ENCODE results near the gene RNF148.
"Not testable (repeated sequence)": the region's sequence is repeated elsewhere in the genome, so short reads cannot be mapped to it uniquely, and the experiment has no call there.

The RNF148 gene

GRCh38 chr7:122691569-122692235 lies 11.0 kb downstream of the RNF148 start:
- no peak for DNase-seq (ENCODE audit: low read depth in 2 of 2)

- no peak for DNase-seq (ENCODE audit: low read depth in 2 of 2)
Measured at GRCh38 chr7:122689346-122690109, 13.2 kb downstream of the RNF148 start.

DNA sequence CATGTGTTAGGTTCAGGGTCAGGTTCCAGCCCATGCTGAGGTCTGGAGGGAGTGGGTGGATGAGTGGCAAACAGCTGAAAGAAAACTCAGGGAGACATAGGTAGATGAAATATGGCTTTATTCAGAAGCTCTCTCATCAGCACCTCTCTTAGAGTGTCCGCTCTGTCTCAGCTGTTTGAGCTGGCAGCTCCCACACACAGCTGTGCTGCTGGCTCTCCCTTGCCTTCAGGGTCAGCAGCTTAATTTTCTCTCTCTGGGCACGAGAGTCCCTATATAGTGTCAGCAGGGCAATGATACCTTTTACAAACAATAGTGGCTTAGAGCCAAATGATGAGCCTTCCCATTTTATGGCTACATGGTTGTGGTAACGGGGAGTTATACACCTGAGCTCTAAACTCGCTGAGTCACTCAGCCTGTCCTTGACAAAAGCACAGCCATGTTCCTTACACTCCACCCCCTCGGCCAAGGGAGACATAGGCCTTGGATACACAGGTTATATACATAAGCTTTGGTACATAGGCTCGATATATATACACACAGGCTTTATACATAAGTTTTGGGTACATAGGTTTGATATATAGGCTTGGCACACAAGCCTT lies 14.2 kb downstream of the RNF148 start:
- no peak for DNase-seq (ENCODE audit: low read depth in 2 of 2)

- no peak for DNase-seq (ENCODE audit: low read depth in 2 of 2)
Measured at GRCh38 chr7:122686360-122686878, 16.3 kb downstream of the RNF148 start.

DNA sequence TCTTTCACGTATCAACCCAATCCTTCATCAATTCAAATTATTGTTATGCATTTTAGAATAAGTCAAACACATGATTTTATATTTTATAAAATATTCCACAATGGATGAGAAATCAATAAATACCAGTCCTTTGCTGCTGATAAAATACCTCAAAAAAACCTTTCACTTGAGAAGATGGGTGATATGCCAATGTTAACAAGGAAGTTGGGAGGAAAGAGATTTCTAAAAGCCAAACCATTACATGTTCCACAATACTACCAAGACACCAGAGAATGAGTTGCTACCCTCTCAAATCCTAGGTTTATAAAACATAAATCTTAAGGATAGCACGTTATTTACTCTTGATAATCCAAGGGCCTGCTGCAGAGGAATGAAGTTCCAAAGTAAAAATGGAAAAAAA lies 18.2 kb downstream of the RNF148 start:
- DNase-seq (ENCODE audit: low read depth in 2 of 2) = no peak

DNA sequence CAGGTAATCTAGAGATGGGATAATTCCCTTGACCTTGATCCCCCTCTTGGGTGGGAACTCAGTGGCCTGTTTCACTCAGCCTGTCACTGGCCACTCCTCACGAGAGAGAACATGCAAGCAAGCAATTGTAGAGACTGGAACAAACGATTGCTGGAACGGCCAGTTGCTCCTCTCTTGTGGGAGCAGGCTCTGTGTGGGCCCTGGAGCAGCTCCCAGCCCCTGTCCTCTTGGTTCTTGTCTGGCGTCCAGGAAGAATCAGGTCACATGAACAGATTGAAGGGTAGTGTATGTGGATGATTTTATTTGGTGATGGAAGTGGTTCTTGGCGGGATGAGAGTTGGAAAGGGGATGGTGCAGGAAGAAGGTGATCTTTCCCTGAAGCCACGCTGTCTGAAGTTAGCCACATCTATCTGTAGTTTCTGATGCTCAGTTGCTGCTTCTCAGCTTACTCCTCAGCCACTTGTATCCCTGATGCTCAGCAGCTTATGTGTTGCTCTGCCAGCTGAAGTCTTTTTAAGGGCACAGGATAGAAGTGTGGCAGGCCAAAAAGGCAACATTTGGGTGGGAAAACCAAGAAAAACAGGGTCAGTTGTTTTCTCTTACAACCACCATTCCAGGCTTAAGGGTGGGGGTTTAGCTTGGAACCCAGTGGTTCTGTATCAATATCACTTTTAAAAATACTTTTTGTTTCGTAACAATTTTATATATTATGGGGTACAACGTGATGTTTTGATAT lies 19.7 kb downstream of the RNF148 start:
- no peak for DNase-seq (ENCODE audit: low read depth in 2 of 2)

DNA sequence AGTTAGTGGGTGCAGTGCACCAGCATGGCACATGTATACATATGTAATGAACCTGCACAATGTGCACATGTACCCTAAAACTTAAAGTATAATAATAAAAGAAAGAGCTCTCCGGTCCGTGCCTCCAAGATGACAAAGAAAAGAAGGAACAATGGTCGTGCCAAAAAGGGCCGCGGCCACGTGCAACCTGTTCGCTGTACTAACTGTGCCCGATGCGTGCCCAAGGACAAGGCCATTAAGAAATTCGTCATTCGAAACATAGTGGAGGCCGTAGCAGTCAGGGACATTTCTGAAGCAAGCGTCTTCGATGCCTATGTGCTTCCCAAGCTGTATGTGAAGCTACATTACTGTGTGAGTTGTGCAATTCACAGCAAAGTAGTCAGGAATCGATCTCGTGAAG lies 21.5 kb downstream of the RNF148 start:
- DNase-seq (ENCODE audit: low read depth in 2 of 2) = not testable (repeated sequence)

GRCh38 chr7:122679813-122680212 lies 22.9 kb downstream of the RNF148 start:
- DNase-seq (ENCODE audit: low read depth in 2 of 2) = no peak

GRCh38 chr7:122679269-122679709 lies 23.4 kb downstream of the RNF148 start:
- not testable (repeated sequence) for DNase-seq (ENCODE audit: low read depth in 2 of 2)

DNA sequence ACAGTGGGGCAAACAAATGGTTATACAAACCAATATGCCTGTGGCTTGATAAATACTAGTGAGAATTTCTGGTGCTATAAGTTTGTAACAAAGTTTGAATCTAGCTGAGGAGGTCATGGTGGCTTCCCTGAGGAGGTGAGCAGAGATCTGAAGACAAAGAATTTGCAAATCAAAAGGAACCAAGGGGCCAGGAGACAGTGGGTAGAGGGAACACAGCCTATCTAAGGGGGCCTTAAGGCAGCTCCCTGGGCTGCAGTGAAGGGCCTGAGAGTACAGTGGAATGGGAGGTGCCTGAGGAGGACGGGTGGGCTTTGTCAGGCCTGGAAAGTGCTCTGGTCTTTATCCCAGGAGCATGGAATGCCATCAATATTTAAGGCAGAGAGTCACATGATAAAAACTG lies 25.6 kb downstream of the RNF148 start:
- no peak for DNase-seq (ENCODE audit: low read depth in 2 of 2)

- no peak for DNase-seq (ENCODE audit: low read depth in 2 of 2)
Measured at GRCh38 chr7:122676466-122676865, 26.3 kb downstream of the RNF148 start.

GRCh38 chr7:122675621-122676020 lies 27.1 kb downstream of the RNF148 start:
- DNase-seq (ENCODE audit: low read depth in 2 of 2) = no peak

GRCh38 chr7:122675011-122675410 lies 27.7 kb downstream of the RNF148 start:
- DNase-seq (ENCODE audit: low read depth in 2 of 2) = no peak

GRCh38 chr7:122674502-122674901 lies 28.2 kb downstream of the RNF148 start:
- DNase-seq (ENCODE audit: low read depth in 2 of 2) = no peak

DNA sequence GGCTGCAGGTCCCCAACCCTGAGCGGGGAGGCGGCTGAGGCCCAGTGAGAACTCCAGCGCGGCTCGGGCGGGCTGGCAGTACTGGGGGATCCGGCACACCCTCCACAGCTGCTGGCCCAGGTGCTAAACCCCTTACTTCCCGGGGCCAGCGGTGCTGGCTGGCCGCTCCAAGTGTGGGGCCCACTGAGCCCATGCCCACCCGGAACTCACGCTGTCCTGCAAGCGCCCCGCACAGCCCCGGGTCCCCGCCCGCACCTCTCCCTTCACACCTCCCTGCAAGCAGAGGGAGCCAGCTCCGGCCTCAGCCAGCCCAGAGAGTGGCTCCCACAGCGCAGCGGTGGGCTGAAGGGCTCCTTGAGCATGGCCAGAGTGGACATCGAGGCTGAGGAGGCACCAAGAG lies 28.8 kb downstream of the RNF148 start:
- DNase-seq (ENCODE audit: low read depth in 2 of 2) = no peak

GRCh38 chr7:122672536-122672935 lies 30.2 kb downstream of the RNF148 start:
- DNase-seq (ENCODE audit: low read depth in 2 of 2) = no peak

DNA sequence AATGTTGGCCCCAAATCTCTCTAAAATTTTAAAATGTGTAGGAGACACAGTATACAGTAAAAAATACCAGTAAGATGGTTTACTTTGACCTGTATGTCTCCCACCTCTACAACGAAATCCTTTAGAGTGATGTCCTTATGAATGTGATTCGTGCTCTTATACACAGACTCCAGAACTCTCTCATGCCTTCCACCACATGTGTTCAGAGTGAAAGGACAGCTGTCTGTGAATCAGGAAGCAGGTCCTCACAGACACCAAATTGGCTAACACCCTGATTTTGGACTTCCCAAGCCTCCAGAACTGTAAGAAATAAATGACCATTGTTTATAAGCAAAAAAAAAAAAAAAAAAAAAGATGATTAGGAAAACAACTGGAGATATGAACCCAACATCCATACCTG lies 39.0 kb downstream of the RNF148 start:
- DNase-seq (ENCODE audit: low read depth in 2 of 2) = no peak

DNA sequence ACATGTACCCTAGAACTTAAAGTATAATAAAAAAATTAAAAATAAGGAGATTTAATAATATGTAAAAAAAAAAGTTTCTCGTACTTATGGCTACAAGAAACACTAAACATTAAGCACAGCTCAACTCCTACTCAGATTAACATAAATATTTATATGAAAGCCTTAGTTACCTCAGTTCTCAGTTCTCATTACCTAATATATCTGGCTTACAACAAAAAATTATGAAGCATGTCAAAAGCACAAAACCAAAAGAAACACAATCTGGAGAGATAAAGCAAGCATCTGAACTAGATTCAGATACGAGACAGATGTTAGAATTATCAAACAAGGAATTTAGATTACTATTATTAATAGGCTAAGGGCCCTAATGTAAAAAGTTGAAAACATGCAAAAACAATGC lies 43.9 kb downstream of the RNF148 start:
- no peak for DNase-seq (ENCODE audit: low read depth in 2 of 2)

GRCh38 chr7:122653685-122654084 lies 49.0 kb downstream of the RNF148 start:
- no peak for DNase-seq (ENCODE audit: low read depth in 2 of 2)

DNA sequence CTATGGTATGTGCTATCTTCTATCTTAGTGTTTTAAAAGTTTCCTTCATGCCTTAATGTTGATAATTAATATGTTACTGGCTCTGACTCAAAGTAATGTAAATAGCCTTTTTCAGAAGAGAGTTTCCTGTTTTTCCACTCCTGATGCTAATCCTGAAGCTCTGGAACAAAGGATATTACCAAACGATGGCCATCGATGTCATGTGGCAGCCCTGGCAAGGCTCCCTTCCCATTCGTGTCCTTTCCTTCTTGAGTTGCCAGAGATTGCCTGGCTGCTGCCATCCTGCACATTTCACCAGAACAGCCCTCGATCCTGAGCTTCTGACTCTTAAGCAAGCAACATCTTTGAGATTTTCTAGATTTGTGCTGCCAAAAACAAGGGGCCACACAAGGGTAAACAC lies 49.8 kb downstream of the RNF148 start:
- DNase-seq (ENCODE audit: low read depth in 2 of 2) = no peak
